Osteoblast (primary cell): ENCODE results near the gene AKT2. TPM values are rescaled to one million over a fixed set of nuclear protein-coding genes. Genes with fewer than 3 reads are reported as not detected.
A peak's percentile ranks its signal among the peaks of the same experiment; 100 is the strongest.
"Not testable (repeated sequence)": the region's sequence is repeated elsewhere in the genome, so short reads cannot be mapped to it uniquely, and the experiment has no call there.

Source experiments
- DNase-seq: peaks from one replicate; pipeline ENCODE4 v3.0.0; 2011; ENCODE audit warnings: low spot score, mixed read lengths; ENCODE audit not compliant: insufficient read length; ENCODE audit errors: missing footprints
- H2AFZ ChIP-seq: 2 replicates; pipeline ENCODE4 v1.6.0; 2011; ENCODE audit warnings: mild to moderate bottlenecking, low read length
- H3K27ac ChIP-seq: 2 replicates; pipeline ENCODE4 v1.5.1; 2011; ENCODE audit warnings: mild to moderate bottlenecking, low read depth, low read length, moderate library complexity
- H3K27me3 ChIP-seq: 2 replicates; pipeline ENCODE4 v1.6.0; 2012; ENCODE audit warnings: mild to moderate bottlenecking, control low read depth, inconsistent platforms, low read length, moderate library complexity; ENCODE audit not compliant: insufficient read depth
- H3K36me3 ChIP-seq: 2 replicates; pipeline ENCODE4 v1.5.1; 2011; ENCODE audit warnings: mild to moderate bottlenecking, low read length, control low read depth, moderate library complexity; ENCODE audit not compliant: insufficient read depth
- H3K4me1 ChIP-seq: 2 replicates; pipeline ENCODE4 v1.5.1; 2011; ENCODE audit warnings: mild to moderate bottlenecking, low read length, control low read depth, moderate library complexity; ENCODE audit not compliant: insufficient read depth
- H3K4me2 ChIP-seq: 2 replicates; pipeline ENCODE4 v1.6.0; 2011; ENCODE audit warnings: mild to moderate bottlenecking, low read length; ENCODE audit not compliant: insufficient read depth
- H3K4me3 ChIP-seq: fragments of 200-600 bp; sonication (generic); 3 replicates; pipeline ENCODE4 v1.5.1; 2012; ENCODE audit warnings: mild to moderate bottlenecking, low read length, inconsistent platforms; ENCODE audit not compliant: insufficient read depth
- H3K79me2 ChIP-seq: 2 replicates; pipeline ENCODE4 v1.6.0; 2012; ENCODE audit warnings: mild to moderate bottlenecking, low read length, control low read depth, inconsistent platforms; ENCODE audit not compliant: insufficient read depth
- H3K9me3 ChIP-seq: 2 replicates; pipeline ENCODE4 v1.5.1; 2011; ENCODE audit warnings: low read depth, low read length, control low read depth
- H4K20me1 ChIP-seq: 2 replicates; pipeline ENCODE4 v1.6.0; 2012; ENCODE audit warnings: mild to moderate bottlenecking, low read length, control low read depth; ENCODE audit not compliant: insufficient read depth
- total RNA-seq: library from RNA; depleted of rRNA; stranded (reverse); fragments of >200 nt; gene quantifications from 2 replicates; pipeline ENCODE4 v1.2.3, GENCODE V29; 2012
- TF ChIP-seq, protein P1 (sequence below): IDR thresholded peaks from 2 replicates; pipeline ENCODE4 v1.5.1; 2011; ENCODE audit warnings: mild to moderate bottlenecking, low read depth, low read length, moderate library complexity; ENCODE audit errors: extremely low read depth

The AKT2 gene
- total RNA-seq, 1 donor: 115 TPM

DNA sequence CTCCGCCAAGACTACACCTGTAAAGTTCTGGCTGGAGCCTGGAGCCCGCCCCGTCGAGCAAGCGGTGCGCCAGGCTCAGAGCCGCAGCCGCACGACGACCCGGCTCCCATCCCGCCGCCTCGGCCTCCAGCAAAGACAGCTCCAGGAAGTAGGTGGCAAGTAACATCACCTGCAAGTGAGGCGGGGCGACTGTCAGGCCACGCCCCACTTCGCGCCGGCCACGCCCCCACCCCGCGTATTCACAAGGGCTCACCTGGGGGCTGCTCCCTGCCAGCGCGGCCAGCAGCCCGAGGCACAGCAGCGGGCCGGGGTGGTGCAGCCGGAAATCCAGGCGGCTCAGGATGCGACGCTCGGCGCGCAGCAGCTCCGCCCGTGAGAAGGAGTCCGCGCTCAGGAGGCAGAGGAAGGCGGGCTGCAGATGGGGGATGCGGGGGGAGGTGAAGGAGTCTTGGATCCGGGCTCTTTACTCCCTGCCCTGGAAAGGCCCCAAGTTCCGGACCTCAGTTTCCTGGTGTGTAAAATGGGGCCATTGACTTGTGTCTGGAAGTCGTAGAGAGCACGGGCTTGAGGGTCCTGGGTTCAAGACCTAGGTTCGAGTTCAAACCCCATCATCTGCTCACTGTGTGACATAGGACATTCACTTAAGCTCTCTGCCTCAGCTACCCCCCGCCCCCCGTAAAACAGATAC is 61.9 kb downstream of the AKT2 start:
- Histone ChIP-seq H3K27ac (no peak overlapping the region), H4K20me1 (peaks cover 3% of the 10 kb centered on the region), H3K4me2 (no peak overlapping the region), H3K4me1 (peaks cover 12% of the 10 kb centered on the region), H3K4me3 (no peak overlapping the region), H2AFZ (no peak overlapping the region), H3K27me3 (peaks cover 6% of the 10 kb centered on the region), H3K9me3 (no peaks in the 10 kb centered on the region), H3K36me3 (no peaks in the 10 kb centered on the region), H3K79me2 (no peaks in the 10 kb centered on the region)
- TF ChIP-seq, protein P1, sequence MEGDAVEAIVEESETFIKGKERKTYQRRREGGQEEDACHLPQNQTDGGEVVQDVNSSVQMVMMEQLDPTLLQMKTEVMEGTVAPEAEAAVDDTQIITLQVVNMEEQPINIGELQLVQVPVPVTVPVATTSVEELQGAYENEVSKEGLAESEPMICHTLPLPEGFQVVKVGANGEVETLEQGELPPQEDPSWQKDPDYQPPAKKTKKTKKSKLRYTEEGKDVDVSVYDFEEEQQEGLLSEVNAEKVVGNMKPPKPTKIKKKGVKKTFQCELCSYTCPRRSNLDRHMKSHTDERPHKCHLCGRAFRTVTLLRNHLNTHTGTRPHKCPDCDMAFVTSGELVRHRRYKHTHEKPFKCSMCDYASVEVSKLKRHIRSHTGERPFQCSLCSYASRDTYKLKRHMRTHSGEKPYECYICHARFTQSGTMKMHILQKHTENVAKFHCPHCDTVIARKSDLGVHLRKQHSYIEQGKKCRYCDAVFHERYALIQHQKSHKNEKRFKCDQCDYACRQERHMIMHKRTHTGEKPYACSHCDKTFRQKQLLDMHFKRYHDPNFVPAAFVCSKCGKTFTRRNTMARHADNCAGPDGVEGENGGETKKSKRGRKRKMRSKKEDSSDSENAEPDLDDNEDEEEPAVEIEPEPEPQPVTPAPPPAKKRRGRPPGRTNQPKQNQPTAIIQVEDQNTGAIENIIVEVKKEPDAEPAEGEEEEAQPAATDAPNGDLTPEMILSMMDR: no peak
- DNase-seq: peak; percentile 42

DNA sequence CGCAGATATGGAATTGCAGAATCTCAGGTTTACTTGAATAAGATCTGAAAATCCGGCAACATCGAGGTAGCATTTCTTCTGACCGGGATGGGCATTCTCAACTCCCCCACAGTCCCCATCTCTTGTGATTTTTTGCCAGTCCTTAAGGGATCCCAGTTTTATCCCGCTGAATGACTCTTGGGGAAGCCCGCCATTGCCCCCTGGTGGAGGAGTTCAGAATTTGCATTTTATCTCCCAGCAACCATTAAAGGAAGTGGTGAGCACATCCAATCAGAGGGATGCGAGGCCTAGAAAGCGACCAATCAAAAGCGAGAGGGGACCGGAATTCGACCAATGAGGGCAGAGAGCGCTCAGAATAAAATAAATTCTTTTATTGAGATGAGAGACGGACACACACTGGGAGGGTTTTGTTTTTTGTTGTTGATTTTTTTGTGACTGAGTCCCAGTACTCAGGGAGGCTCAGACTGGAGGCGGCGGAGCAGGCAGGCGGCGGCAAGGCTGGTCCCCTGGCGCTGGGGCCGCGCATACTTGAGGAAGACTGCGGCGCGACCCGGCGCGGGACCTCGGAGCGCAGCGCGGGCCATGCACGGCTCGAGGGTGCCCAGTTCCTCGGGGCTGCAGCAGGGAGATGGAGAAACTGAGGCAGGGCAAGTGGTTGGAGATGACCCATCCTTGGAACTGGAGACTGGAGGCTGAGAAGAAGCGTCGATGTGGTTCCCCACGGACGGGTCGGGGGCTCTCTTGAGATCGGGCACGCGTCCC is 63.1 kb downstream of the AKT2 start:
- H3K27ac ChIP-seq: no peak overlapping the region
- peaks cover 12% of the 10 kb centered on the region for H3K4me1 ChIP-seq
- no peak overlapping the region for H3K4me3 ChIP-seq
- TF ChIP-seq, protein P1: peak; percentile 97
- peaks cover 10% of the 10 kb centered on the region for H3K27me3 ChIP-seq
- DNase-seq: peak; percentile 100
- no peaks in the 10 kb centered on the region for H3K36me3 ChIP-seq
- no peak overlapping the region for H2AFZ ChIP-seq
- H3K79me2 ChIP-seq: no peaks in the 10 kb centered on the region
- H3K4me2 ChIP-seq: no peak overlapping the region
- no peaks in the 10 kb centered on the region for H3K9me3 ChIP-seq
- H4K20me1 ChIP-seq: peaks cover 4% of the 10 kb centered on the region

DNA sequence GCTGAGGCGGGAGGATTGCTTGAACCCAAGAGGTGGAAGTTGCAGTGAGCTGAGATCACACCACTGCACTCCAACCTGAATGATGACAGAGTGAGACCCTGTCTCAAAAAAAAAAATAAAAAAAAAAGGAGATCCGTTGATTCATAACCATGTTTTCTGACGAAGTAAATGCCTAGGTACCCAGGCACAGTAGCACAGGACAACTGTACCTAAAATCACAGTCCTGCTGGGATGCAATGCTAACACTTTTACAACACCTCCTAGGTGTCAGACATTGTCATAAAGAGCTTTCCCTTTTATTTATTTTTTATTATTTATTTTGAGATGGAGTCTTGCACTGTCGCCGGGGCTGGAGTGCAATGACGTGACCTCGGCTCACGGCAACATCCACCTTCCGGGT is 64.5 kb downstream of the AKT2 start:
- TF ChIP-seq, protein P1: no peak
- H3K27me3 ChIP-seq: peaks cover 23% of the 10 kb centered on the region
- H3K27ac ChIP-seq: no peak overlapping the region

DNA sequence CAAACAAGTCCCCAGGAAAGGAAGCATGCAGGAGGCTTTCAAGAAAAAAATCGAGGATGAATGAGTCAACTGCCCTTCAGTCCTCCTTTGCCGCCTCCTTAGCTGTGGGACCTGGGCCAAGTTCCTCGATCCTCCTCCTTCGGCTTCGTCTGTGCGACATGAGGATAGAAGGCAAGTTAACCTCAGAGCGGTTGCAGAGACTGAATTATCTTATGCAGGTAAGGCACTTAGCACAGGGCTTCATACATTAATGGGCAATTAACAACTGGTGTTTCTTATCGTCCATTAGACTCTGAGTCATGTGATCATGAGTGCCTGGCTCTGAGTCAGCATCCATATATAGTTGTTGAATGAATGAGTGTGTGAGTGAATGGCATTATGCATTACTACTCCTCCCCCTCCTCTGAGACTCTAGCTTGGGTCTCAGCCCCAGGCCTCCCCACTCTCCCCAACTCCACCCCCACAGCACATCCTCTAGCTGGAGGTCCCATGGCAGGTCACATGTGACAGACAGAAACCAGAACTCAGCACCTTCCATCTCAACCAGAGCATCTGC is 65.3 kb downstream of the AKT2 start:
- Histone ChIP-seq H3K4me1 (peaks cover 6% of the 10 kb centered on the region), H3K9me3 (no peaks in the 10 kb centered on the region), H3K79me2 (no peaks in the 10 kb centered on the region), H3K36me3 (no peaks in the 10 kb centered on the region), H3K27ac (no peak overlapping the region), H3K4me3 (peak overlapping the region; percentile 63), H4K20me1 (peaks cover 4% of the 10 kb centered on the region), H2AFZ (peak overlapping the region; percentile 86), H3K4me2 (peak overlapping the region; percentile 78), H3K27me3 (peaks cover 23% of the 10 kb centered on the region)
- TF ChIP-seq, protein P1: no peak
- peak; percentile 98 for DNase-seq

More for the DNA sequence above, 64.5 kb downstream of the AKT2 start:
- H3K4me1 ChIP-seq: peaks cover 6% of the 10 kb centered on the region
- H3K79me2 ChIP-seq: no peaks in the 10 kb centered on the region
- no peaks in the 10 kb centered on the region for H3K9me3 ChIP-seq
- DNase-seq: no peak
- no peak overlapping the region for H2AFZ ChIP-seq
- no peak overlapping the region for H3K4me3 ChIP-seq
- no peak overlapping the region for H3K4me2 ChIP-seq
- no peaks in the 10 kb centered on the region for H3K36me3 ChIP-seq
- peaks cover 4% of the 10 kb centered on the region for H4K20me1 ChIP-seq

DNA sequence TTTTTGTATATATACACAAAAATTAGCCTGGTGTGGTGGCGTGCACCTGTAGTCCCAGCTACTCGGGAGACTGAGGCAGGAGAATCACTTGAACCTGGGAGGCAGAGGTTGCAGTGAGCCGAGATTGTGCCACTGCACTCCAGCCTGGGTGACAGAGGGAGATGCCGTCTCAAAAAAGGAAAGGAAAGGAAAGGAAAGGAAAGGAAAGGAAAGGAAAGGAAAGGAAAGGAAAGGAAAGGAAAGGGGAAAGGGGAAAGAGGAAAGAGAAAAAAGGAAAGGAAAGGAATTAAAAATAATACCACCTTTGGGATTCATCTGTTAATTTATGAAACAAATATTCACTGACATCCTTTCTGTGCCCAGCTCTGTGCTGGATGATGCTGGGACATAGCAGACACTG is 66.1 kb downstream of the AKT2 start:
- H3K79me2 ChIP-seq, DNase-seq, H3K27ac ChIP-seq, H3K9me3 ChIP-seq, H3K4me2 ChIP-seq, H3K4me3 ChIP-seq, H3K36me3 ChIP-seq, H4K20me1 ChIP-seq, H2AFZ ChIP-seq, H3K4me1 ChIP-seq: not testable (repeated sequence)
- H3K27me3 ChIP-seq: peaks cover 23% of the 10 kb centered on the region
